Fibroblast of the aortic adventitia (primary cell): ENCODE results near the gene UCHL3. TPM values are rescaled to one million over a fixed set of nuclear protein-coding genes. Genes with fewer than 3 reads are reported as not detected.
A peak's percentile ranks its signal among the peaks of the same experiment; 100 is the strongest.

Source experiments
- DNase-seq: peaks from one replicate; pipeline ENCODE4 v3.0.0-alpha.2; 2010; ENCODE audit warnings: low read depth
- H3K4me3 ChIP-seq: 2 replicates; pipeline ENCODE4 v1.5.1; 2011; ENCODE audit warnings: low read depth, mild to moderate bottlenecking, control low read depth, low read length, moderate library complexity
- total RNA-seq: library from RNA; depleted of rRNA; stranded (reverse); fragments of >200 nt; gene quantifications from 2 replicates; pipeline ENCODE4 v1.2.3, GENCODE V29; 2012; ENCODE audit warnings: low replicate concordance
- TF ChIP-seq, protein P1 (sequence below): IDR thresholded peaks from 2 replicates; pipeline ENCODE4 v1.5.1; 2011; ENCODE audit warnings: mild to moderate bottlenecking, low read length, control low read depth, inconsistent platforms; ENCODE audit not compliant: insufficient read depth

The UCHL3 gene
- total RNA-seq, 1 donor: 44.9 TPM

DNA sequence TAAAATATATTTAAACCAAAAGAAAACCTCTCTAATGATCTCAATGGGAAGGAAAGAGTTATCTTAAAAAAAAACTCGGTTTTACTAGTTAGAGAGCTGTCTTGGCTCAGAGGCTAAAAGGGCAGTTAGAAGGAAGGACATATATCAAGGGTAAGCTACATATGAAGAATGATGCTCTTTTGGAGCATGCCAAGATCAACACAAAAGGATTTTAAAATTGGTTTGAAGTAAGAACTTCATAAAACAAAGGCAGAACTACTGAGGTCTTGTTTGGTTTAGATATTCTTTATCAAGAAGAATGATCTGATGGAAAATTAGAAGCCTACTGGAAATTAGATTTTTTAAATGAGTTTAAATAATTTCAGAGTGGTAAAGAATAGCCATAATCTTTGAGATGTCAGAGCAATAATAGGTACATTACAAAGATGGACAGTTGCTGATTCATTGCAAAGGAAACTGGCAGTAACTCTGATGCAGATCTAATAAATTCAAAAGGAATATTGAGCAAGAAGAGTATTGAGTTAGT, 47.1 kb downstream of the UCHL3 start:
- DNase-seq: peak; percentile 4
- H3K4me3 ChIP-seq: no peak overlapping the region
- TF ChIP-seq, protein P1, sequence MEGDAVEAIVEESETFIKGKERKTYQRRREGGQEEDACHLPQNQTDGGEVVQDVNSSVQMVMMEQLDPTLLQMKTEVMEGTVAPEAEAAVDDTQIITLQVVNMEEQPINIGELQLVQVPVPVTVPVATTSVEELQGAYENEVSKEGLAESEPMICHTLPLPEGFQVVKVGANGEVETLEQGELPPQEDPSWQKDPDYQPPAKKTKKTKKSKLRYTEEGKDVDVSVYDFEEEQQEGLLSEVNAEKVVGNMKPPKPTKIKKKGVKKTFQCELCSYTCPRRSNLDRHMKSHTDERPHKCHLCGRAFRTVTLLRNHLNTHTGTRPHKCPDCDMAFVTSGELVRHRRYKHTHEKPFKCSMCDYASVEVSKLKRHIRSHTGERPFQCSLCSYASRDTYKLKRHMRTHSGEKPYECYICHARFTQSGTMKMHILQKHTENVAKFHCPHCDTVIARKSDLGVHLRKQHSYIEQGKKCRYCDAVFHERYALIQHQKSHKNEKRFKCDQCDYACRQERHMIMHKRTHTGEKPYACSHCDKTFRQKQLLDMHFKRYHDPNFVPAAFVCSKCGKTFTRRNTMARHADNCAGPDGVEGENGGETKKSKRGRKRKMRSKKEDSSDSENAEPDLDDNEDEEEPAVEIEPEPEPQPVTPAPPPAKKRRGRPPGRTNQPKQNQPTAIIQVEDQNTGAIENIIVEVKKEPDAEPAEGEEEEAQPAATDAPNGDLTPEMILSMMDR: no peak

DNA sequence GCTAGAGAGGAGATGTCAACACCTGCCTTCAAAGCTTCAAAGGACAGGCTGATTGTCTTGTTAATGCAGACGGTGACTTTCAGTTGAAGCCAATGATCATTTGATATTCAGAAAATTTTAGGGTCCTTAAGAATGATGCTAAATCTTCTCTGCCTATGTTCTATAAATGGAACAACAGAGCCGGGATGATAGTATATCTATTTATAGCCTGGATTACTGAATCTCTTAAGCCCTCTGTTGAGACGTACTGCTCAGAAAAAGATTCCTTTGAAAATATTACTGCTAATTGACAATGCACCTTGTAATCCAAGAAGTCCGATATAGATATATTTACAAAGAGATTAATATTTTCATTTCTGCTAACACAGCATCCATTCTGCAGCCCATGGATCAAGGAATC, 50.8 kb downstream of the UCHL3 start:
- TF ChIP-seq, protein P1: no peak
- no peak overlapping the region for H3K4me3 ChIP-seq
- DNase-seq: no peak

DNA sequence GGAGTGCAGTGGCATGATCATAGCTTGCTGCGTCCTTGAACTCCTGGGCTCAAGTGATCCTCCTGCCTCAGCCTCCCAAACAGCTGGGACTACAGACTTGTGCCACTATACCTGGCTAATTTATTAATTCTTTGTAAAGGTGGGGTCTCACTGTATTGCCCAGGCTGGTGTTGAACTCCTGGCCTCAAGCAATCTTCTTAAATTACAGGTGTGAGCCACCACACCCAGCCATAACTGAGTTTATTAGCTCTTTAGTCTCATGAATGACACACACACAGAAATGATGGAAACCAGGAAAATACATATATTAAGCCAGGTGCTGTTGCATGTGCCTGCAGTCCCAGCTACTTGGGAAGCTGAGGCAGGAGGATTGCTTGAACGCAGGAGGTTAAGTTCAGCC, 53.4 kb downstream of the UCHL3 start:
- TF ChIP-seq, protein P1: no peak

DNA sequence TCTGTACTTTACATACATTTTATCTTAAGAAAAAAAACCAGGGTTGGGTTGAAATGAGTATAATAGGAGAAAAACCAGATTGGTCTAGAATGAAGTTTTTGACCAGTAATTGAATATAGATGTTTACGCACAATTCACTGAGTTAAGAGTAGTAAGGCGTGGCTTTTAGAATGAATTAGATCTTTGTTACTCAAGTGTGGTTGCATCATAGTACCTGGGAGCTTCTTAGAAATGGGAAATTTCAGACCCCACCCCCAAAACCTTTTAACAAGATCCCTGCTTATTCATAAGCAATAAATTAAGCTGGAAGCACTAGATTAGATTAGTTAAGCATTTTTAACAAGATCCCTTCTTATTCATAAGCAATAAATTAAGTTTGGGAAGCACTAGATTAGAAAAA, 57.9 kb downstream of the UCHL3 start:
- DNase-seq: no peak
- no peak overlapping the region for H3K4me3 ChIP-seq
- TF ChIP-seq, protein P1: no peak

More for the DNA sequence above, 53.4 kb downstream of the UCHL3 start:
- no peak for DNase-seq
- no peak overlapping the region for H3K4me3 ChIP-seq

DNA sequence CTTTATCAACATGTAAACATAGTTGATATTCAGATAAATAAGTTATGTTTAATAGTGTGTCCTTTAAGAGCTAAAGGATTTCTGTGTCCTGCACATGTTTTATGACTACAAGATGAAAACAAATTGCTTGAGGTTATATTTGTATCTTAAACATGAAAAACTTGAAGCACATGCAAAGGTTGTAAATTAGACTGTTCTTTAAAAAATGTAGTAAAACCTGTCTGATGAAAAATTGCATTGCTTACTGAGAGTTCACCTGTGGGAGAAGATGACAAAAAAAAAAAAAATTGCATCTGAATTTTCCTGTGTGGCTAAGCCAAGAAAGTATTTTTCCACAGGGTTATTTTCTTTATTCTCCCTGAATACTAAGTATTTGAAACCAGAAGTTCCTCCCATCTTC, 60.9 kb downstream of the UCHL3 start:
- no peak for DNase-seq
- no peak overlapping the region for H3K4me3 ChIP-seq
- TF ChIP-seq, protein P1: no peak

DNA sequence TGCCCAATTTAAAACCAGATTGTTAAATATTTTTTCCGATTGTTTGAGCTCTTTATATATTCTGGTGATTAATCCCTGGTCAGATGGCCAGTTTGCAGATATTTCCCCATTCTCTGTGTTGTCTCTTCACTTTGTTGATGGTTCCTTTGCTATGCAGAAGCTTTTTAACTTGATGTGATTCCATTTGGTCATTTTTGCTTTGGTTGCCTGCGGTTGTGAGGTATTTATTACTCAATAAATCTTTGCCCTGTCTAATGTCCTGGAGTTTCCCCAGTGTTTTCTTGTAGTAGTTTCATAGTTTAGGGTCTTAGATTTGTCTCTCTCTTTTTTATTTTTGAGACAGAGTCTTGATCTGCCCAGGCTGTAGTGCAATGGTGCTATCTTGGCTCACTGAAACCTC, 62.8 kb downstream of the UCHL3 start:
- no peak for DNase-seq
- no peak overlapping the region for H3K4me3 ChIP-seq
- TF ChIP-seq, protein P1: no peak

DNA sequence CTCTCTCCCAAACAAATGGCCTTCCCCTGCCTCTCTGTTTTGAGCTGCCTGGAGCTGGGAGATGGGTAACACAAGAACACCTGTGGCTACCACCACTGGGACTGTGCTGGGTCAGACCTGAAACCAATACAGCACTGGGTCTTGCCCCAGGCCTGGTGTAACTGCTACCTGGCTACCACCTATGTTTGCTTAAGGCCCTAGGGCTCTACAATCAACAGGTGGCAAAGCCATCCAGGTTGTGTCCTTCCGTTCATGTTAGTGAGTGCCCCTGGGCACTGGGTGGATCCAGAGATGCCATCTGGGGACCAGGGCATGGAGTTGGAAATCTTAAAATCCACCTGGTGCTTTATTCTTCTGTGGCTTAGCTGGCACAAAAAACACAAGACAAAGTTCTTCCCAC, 67.6 kb downstream of the UCHL3 start:
- no peak for DNase-seq
- H3K4me3 ChIP-seq: no peak overlapping the region

More for the DNA sequence above, 67.6 kb downstream of the UCHL3 start:
- TF ChIP-seq, protein P1: no peak
